Endothelial cell of umbilical vein (primary cell): ENCODE measurements around the gene CXXC5. TPM values are rescaled to one million over a fixed set of nuclear protein-coding genes. Genes with fewer than 3 reads are reported as not detected.

ENCODE experiments used
- BruUV-seq: library from RNA; stranded (reverse); fragments of 400-500 nt; replicated peaks from 2 replicates; lab custom pipeline; 2021; lab: Mats Ljungman, UMichigan
- CTCF ChIA-PET: fragments of 300-600, 350-600 bp; sonication (Branson Sonifier 250); formaldehyde crosslinking; loops from one replicate; lab custom pipeline; 2021; ENCODE audit warnings: antibody characterized with exemption, inconsistent platforms; lab: Charles Lee
- POLR2A ChIA-PET: fragments of 300-600, 350-600 bp; sonication (Branson Sonifier 250); formaldehyde crosslinking; loops from one replicate; lab custom pipeline; 2021; ENCODE audit warnings: antibody characterized with exemption, inconsistent platforms; lab: Charles Lee
- DNase-seq: peaks from one replicate; pipeline ENCODE4 v3.0.0-alpha.2; 2011; ENCODE audit warnings: low read depth, low spot score
- FAIRE-seq: peaks from 2 replicates; lab custom pipeline; 2011; peaks lifted over from hg19 to GRCh38; lab: Jason Lieb, UNC
- H2AFZ ChIP-seq: 2 replicates; pipeline ENCODE4 v1.6.0; 2012; ENCODE audit warnings: low read depth, low read length, control low read depth, inconsistent platforms
- H3K27ac ChIP-seq: 2 replicates; pipeline ENCODE4 v1.5.1; 2011; ENCODE audit warnings: low read depth, mild to moderate bottlenecking, control low read depth, low read length, moderate library complexity; ENCODE audit not compliant: insufficient read depth
- H3K27me3 ChIP-seq, 2 experiments: 2 replicates each; pipeline versions ENCODE4 v1.6.0 to v1.6.1; 2011; ENCODE audit warnings: low read length in 2 of 2, mixed read lengths in 1 of 2; ENCODE audit not compliant: control insufficient read depth in 2 of 2, insufficient read depth in 2 of 2
- H3K36me3 ChIP-seq, 2 experiments: 2 replicates in 1 of 2; 3 replicates in 1 of 2; pipeline ENCODE4 v1.5.1; 2011; ENCODE audit warnings: low read length in 2 of 2, mild to moderate bottlenecking in 1 of 2, moderate library complexity in 1 of 2; ENCODE audit not compliant: control insufficient read depth in 2 of 2, insufficient read depth in 2 of 2; ENCODE audit errors: extremely low read depth in 1 of 2
- H3K4me1 ChIP-seq: 3 replicates; pipeline ENCODE4 v1.5.1; 2011; ENCODE audit warnings: mild to moderate bottlenecking, low read length; ENCODE audit not compliant: control insufficient read depth, insufficient read depth; ENCODE audit errors: extremely low read depth
- H3K4me2 ChIP-seq: 2 replicates; pipeline ENCODE4 v1.6.1; 2011; ENCODE audit warnings: low read length, control low read depth, mixed read lengths; ENCODE audit not compliant: insufficient read depth
- H3K4me3 ChIP-seq, 3 experiments: fragments of 200-600 bp in 1 of 3; sonication (generic), shearing (Covaris generic) in 1 of 3; replicated peaks in 1 of 3; 2 replicates each; pipeline ENCODE4 v1.5.1; 2011 to 2016; ENCODE audit warnings: control low read depth in 3 of 3, low read length in 3 of 3, mild to moderate bottlenecking in 2 of 3, inconsistent platforms in 1 of 3, low read depth in 1 of 3, moderate library complexity in 1 of 3; ENCODE audit not compliant: insufficient read depth in 1 of 3
- H3K79me2 ChIP-seq: 2 replicates; pipeline ENCODE4 v1.6.0; 2012; ENCODE audit warnings: low read length, inconsistent platforms; ENCODE audit not compliant: control insufficient read depth, insufficient read depth
- H3K9ac ChIP-seq: replicated peaks from 2 replicates; pipeline ENCODE3; 2011; ENCODE audit warnings: low read length, control low read depth; ENCODE audit not compliant: insufficient read depth; ENCODE audit errors: extremely low read depth
- H3K9me1 ChIP-seq: replicated peaks from 3 replicates; pipeline ENCODE4 v1.6.0; 2011; ENCODE audit warnings: mild to moderate bottlenecking, low read length; ENCODE audit not compliant: control insufficient read depth, insufficient read depth; ENCODE audit errors: extremely low read depth
- H3K9me3 ChIP-seq: replicated peaks from 2 replicates; pipeline ENCODE4 v1.5.1; 2012; ENCODE audit warnings: low read length, inconsistent platforms; ENCODE audit not compliant: control insufficient read depth, insufficient read depth
- H4K20me1 ChIP-seq: replicated peaks from 2 replicates; pipeline ENCODE3; 2011; ENCODE audit warnings: mild to moderate bottlenecking, low read length; ENCODE audit not compliant: control insufficient read depth, insufficient read depth; ENCODE audit errors: extremely low read depth
- EZH2 ChIP-seq: IDR thresholded peaks from 2 replicates; pipeline ENCODE4 v1.6.1; 2012; ENCODE audit warnings: borderline replicate concordance, low read depth, mild to moderate bottlenecking, moderate library complexity, low read length, inconsistent platforms; ENCODE audit not compliant: severe bottlenecking
- FOS ChIP-seq: IDR thresholded peaks from 2 replicates; pipeline ENCODE4 v1.6.1; 2011; ENCODE audit warnings: mild to moderate bottlenecking, low read length, moderate library complexity, borderline replicate concordance; ENCODE audit not compliant: insufficient read depth
- GATA2 ChIP-seq: IDR thresholded peaks from 2 replicates; pipeline ENCODE4 v1.7.0; 2011; ENCODE audit warnings: low read depth, mild to moderate bottlenecking, moderate library complexity, mixed read lengths, low read length; ENCODE audit not compliant: insufficient read length, insufficient read depth
- JUN ChIP-seq: IDR thresholded peaks from 2 replicates; pipeline ENCODE4 v1.6.1; 2011; ENCODE audit warnings: borderline replicate concordance, low read depth; ENCODE audit not compliant: insufficient read length, insufficient read depth
- MYC ChIP-seq: IDR thresholded peaks from one replicate; pipeline ENCODE4 v1.6.1; 2011; ENCODE audit warnings: mild to moderate bottlenecking, low read depth, low read length
- POLR2A ChIP-seq: IDR thresholded peaks from 2 replicates; pipeline ENCODE4 v1.6.1; 2012; ENCODE audit warnings: low read depth, mild to moderate bottlenecking, control low read depth, low read length
- POLR2AphosphoS5 ChIP-seq: IDR thresholded peaks from 2 replicates; pipeline ENCODE4 v1.6.1; 2012; ENCODE audit warnings: low read depth, mild to moderate bottlenecking, control low read depth, low read length, moderate library complexity; ENCODE audit not compliant: insufficient read depth
- dilution Hi-C: fragments of 300-500 bp; cut with MboI; formaldehyde crosslinking; loops from one replicate; pipeline ENCODE4 v1.15.0; 2019; ENCODE audit warnings: low sequenced_read_pairs; ENCODE audit not compliant: extremely low pct_ligation_motif_present
- intact Hi-C: fragments of 100-400 bp; cut with micrococcal nuclease; formaldehyde crosslinking; loops from one replicate; pipeline ENCODE4 v1.10.0; 2022
- polyA plus RNA-seq, 4 experiments: library from polyadenylated mRNA; depleted of rRNA in 3 of 4; stranded (reverse) in 3 of 4; unstranded in 1 of 4; fragments of >200 nt; gene quantifications; 2 replicates each; pipeline versions ENCODE4 v1.2.1 to v1.2.3, GENCODE V29; 2011 to 2012; ENCODE audit warnings: missing spikeins in 1 of 4
- total RNA-seq: library from RNA; stranded (reverse); gene quantifications from 2 replicates; pipeline ENCODE4 v1.2.3, GENCODE V29; 2021
- TF ChIP-seq, protein P1 (sequence below), 2 donors: IDR thresholded peaks; 1 replicate in 1 of 2; 2 replicates in 1 of 2; pipeline ENCODE4 v1.5.1; 2011; ENCODE audit warnings: low read length in 2 of 2, mild to moderate bottlenecking in 2 of 2, moderate library complexity in 2 of 2, control low read depth in 1 of 2, inconsistent platforms in 1 of 2, low read depth in 1 of 2; ENCODE audit not compliant: insufficient read depth in 1 of 2; ENCODE audit errors: extremely low read depth in 1 of 2
- TF ChIP-seq, protein P2 (sequence below): IDR thresholded peaks from 2 replicates; pipeline ENCODE4 v1.6.1; 2011; ENCODE audit not compliant: insufficient read depth, insufficient read length

Gene CXXC5
- total and polyA plus RNA-seq, 2 donors (not counting 3 experiments of a cell fraction or from before 2014, with no cell fraction given): 2.7 to 5.5 TPM

DNA sequence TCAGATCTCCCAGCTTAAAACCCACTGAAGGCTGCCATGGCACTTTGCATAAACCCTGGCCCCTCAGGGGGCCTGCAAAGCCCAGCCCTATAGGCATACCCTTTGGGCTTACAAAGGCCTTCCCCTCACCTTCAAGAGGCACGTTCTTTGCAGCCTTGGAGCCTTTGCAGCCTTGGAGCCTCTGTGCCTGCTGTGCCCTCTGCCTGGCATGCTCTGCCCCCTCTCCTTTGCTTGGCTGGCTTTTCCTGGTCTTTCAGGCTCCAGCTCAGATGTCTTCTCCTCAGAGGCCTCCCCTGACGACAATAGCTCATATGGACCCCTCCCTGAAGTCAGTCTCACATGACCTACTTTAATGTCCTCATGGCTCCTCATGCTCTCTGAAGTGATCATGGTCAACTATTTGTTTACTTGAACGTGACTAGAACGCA, 60.3 kb downstream of the CXXC5 start:
- ChIA-PET CTCF (interaction anchor here (0.7 to 1.4 kb wide), 3 partner anchors 9 to 67 kb away, joined by 3 to 5 read pairs (median 5); no protein-coding TSS in a partner anchor), POLR2A (no interaction called here)
- TF ChIP-seq FOS (no peak), MYC (no peak), POLR2A (no peak), GATA2 (no peak), JUN (no peak), EZH2 (no peak), POLR2AphosphoS5 (no peak)
- TF ChIP-seq, protein P1, sequence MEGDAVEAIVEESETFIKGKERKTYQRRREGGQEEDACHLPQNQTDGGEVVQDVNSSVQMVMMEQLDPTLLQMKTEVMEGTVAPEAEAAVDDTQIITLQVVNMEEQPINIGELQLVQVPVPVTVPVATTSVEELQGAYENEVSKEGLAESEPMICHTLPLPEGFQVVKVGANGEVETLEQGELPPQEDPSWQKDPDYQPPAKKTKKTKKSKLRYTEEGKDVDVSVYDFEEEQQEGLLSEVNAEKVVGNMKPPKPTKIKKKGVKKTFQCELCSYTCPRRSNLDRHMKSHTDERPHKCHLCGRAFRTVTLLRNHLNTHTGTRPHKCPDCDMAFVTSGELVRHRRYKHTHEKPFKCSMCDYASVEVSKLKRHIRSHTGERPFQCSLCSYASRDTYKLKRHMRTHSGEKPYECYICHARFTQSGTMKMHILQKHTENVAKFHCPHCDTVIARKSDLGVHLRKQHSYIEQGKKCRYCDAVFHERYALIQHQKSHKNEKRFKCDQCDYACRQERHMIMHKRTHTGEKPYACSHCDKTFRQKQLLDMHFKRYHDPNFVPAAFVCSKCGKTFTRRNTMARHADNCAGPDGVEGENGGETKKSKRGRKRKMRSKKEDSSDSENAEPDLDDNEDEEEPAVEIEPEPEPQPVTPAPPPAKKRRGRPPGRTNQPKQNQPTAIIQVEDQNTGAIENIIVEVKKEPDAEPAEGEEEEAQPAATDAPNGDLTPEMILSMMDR (IDR thresholded peaks at IDR 0.05; ENCODE audit: extremely low read depth in 1 of 2, insufficient read depth in 1 of 2, low read depth in 1 of 2, low read length in 2 of 2): no peak
- TF ChIP-seq, protein P2, sequence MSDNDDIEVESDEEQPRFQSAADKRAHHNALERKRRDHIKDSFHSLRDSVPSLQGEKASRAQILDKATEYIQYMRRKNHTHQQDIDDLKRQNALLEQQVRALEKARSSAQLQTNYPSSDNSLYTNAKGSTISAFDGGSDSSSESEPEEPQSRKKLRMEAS: no peak
- no peaks in the 10 kb centered on the region for H3K9me3 ChIP-seq
- no peak overlapping the region for H2AFZ ChIP-seq
- H3K79me2 ChIP-seq: no peaks in the 10 kb centered on the region
- intact Hi-C loops: loop anchor here (2.0 kb wide), 1 partner anchor 44 kb away; no protein-coding TSS in a partner anchor
- H3K36me3 ChIP-seq: no peaks in the 10 kb centered on the region
- peaks cover 7% of the 10 kb centered on the region for H3K4me1 ChIP-seq
- no peak overlapping the region for H3K4me2 ChIP-seq
- H3K9ac ChIP-seq: no peak overlapping the region
- H3K27me3 ChIP-seq: peaks cover 11 to 13% of the 10 kb centered on the region in 2 experiments
- no peaks in the 10 kb centered on the region for H4K20me1 ChIP-seq
- H3K4me3 ChIP-seq: no peak overlapping the region
- no peak for DNase-seq
- no peak for FAIRE-seq
- BruUV-seq: no TSS peak
- no peaks in the 10 kb centered on the region for H3K9me1 ChIP-seq
- no peak overlapping the region for H3K27ac ChIP-seq
- dilution Hi-C loops: no loop called here
